Activated CD4-positive, alpha-beta T cell treated with anti-CD3 and anti-CD28 coated beads, Interleukin-2, amount 50 U/mL, for 24 hours (primary cell): ENCODE data around the gene DHRS9.
A peak's percentile ranks its signal among the peaks of the same experiment; 100 is the strongest.
"Not testable (repeated sequence)": the region's sequence is repeated elsewhere in the genome, so short reads cannot be mapped to it uniquely, and the experiment has no call there.

Experiments
- DNase-seq, 2 donors: peaks; one replicate each; pipeline ENCODE4 v3.0.0-alpha.2; 2020; ENCODE audit warnings: low read depth in 1 of 2, low spot score in 1 of 2

DHRS9 gene

DNA sequence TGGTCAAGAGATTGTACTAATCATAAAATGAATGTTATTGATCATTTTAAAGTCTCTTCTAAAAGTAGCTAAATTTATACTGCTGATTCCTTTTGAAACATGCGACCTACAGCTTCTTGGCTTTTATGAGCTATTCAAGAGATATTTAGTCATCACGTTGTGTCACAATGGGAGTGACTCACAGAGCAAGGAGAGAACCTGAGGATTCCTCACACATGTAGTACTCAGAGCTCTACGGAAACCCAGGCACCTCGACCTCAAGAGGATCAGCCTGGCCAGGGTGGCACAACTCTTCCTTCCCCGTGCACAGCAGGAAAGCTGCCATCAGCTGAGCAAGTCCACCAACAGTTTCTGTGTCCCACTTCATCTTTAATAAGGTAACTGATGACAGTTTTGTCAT lies at the start of gene DHRS9:
TSS of gene DHRS9 (plus strand) at position 223 of the 400 bp plus-strand sequence. CDS start 12,019 bp downstream, outside the sequence.
- DNase-seq, result peak in 1 of 2 donors; percentile 3

DNA sequence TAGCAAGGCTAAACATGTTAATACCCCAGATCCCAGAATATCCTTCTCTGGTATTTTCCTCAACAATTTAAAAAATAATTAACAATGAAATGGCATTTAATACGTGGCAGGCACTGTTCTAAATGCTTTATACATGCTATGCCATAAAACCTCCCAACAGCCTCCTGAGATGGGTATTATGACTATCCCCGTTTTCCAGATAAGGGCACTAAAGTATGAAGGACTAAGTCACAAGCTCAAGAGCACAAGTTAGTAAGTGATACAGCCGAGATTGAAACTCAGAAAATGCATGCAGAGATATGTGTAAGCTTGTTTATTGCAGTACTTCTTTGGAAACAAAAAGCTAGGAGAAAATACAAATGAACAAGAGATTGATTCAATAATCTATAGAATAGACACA lies 46.2 kb upstream of the DHRS9 start:
- no peak for DNase-seq

DNA sequence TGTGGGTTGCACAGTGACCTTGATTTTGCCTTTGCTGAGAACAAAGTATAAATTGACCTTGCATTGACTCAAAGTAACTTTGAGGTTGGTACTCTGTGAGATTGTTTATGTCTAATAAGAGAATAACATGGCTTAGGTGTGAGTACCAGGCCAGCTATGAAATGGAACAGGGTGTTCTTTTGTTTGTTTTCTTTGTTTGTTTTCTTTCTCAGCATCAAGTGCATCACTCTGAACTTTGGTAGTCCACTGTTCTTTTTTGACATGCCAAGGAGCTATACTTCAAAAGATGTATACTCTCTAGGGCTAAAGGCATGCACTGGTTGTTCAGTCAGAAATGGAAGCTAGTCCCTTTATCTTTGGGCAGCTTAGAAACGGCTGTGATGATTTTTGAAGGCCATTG lies 43.3 kb upstream of the DHRS9 start:
- no peak for DNase-seq

DNA sequence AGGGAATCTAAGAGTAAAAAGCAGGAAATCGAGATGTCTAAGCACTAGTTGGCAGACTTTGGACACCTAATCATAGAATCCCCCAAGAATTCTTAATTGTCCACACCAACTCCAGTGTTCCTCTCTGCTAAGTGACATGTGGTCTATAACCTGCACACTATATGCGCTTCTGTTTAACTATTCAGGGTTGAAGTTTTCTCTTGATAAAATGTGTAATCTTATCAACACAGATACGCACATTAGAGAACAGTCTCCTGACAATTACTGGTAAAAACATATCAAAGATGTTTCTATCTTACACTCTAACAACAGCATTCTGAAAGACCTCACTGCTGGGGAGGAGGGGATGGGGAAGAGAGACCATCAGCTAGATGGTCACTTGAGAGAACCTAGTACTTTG lies 42.1 kb upstream of the DHRS9 start:
- no peak for DNase-seq

GRCh38 chr2:169029341-169029740 lies 40.0 kb upstream of the DHRS9 start:
- no peak for DNase-seq

GRCh38 chr2:169031202-169031601 lies 38.2 kb upstream of the DHRS9 start, which contains the start of gene ABCB11:
TSS of gene ABCB11 (minus strand) at chr2:169031324. CDS start at chr2:169018125, 13,199 bp downstream.
- no peak for DNase-seq

GRCh38 chr2:169034256-169034655 lies 35.1 kb upstream of the DHRS9 start:
- no peak for DNase-seq

GRCh38 chr2:169034984-169035544 lies 34.3 kb upstream of the DHRS9 start:
- DNase-seq, result no peak

DNA sequence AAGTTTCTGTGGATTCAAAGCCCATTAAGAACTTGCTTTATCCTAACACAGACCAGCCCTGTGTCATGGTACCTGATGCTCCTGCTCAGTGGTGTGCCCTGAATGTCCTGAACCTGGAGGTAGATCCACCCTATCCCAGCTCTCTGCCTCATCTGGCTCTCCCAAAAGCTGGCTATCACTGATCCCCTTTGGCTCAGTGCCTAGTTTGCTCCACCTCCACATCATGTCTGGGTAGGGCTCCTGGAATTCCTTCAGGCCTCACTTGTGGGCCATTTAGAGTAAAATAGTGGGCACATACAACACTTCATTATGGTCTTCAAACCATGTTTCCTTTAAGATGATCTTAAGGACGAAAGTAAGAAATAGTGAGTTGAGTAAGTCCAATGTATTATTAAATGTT lies 33.5 kb upstream of the DHRS9 start:
- DNase-seq, result no peak

DNA sequence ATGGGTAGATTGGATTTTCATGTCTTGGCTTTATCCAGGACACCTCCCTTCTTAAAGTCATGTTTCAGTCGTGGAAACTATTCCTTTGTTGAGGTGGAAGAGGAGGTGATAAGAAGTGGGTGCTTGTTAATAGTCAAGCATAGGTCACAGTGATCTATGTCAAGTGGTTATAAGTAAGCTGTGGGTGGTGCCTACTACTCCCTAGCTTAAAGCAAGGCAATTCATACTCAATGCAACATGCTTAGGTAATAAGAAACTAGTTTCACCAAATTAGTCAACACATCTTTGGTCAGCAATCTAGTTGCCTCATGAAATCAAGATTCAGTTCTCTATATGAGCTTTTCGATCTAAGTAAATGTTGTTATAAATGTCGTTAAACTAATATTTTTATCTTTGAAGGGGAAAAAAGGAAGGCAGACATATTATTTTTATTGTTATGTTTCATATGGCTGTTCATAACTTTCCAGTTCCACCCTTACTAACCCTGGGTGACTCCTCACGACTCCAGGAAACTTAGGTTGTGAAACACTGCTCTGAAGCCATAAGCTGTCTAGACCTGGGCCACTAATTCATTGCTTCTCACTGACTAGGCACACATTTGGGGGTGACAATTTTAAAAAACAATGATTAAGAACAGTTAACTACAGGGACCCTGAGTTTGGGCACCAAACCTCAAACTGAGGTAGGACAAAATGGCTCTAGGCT lies 32.5 kb upstream of the DHRS9 start:
- no peak for DNase-seq

- DNase-seq, result no peak
These were observed 31.0 kb upstream of the DHRS9 start for GRCh38 chr2:169038338-169038757.

DNA sequence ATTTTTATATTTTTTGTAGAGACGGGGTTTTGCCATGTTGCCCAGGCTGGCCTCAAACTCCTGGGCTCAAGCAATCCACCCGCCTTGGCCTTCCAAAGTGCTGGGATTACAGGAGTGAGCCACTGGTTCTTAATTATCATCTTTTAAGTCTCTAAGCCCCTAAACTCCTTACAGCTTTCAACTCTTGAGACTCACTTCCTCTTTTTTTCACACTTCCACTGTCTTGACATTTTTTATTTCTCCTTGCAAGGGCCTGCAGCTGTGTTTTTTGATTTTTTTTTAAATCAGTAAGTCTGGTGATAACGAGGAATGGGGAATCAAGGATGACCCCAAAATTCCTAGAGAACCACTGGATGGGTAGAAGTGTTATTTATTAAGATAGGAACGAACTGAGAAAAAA lies 29.7 kb upstream of the DHRS9 start:
- no peak for DNase-seq

DNA sequence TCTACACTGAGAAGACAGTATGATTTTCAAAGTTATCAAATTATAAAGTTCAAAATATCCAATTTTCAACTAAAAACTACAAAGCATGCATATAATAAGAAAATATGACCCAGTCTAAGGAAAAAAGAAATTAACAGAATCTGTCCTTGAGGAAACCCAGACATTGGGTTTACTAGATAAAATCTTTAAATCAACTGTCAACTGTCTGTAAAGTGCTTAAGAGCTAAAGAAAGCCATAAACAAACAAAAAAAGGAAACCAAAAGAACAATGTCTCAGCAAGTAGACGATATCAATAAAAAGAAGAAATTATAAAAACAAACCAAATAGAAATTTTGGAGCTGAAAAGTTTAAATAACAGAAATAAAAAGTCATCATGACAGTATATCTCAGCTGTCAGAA lies 27.8 kb upstream of the DHRS9 start:
- no peak for DNase-seq

DNA sequence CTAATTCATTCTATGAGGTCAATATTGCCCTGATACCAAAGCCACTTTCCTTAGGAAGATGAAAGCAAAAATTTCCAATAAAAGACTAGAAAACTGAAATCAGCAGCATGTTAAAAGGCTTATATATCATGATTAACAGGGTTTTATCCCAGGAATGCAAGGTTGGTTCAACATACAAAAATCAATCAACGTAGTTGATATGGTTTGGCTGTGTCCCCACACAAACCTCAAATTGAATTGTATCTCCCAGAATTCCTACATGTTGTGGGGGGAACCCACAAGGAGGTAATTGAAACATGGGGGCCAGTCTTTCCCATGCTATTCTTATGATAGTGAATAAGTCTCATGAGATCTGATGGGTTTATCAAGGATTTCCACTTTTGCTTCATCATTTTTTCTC lies 26.5 kb upstream of the DHRS9 start:
- DNase-seq, result no peak

GRCh38 chr2:169046440-169047151 lies 22.8 kb upstream of the DHRS9 start:
- no peak for DNase-seq

GRCh38 chr2:169047256-169048250 lies 21.8 kb upstream of the DHRS9 start:
- DNase-seq, result no peak

DNA sequence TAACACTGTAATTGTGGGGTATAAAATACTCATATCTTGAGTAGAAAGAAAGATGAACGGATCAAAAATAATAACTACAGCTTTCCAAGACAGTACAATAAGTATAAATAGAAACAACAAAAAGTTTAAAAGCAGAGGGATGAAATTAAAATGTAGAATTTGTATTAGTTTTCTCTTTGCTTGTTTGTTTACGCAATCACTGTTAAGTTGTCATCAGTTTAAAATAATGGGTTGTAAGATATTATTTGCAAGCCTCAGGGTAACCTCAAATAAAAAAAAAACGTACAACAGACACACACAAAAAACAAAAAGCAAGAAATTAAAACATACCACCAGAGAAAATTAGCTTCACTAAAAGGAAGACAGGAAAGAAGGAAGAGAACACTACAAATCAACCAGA lies 20.2 kb upstream of the DHRS9 start:
- no peak for DNase-seq

DNA sequence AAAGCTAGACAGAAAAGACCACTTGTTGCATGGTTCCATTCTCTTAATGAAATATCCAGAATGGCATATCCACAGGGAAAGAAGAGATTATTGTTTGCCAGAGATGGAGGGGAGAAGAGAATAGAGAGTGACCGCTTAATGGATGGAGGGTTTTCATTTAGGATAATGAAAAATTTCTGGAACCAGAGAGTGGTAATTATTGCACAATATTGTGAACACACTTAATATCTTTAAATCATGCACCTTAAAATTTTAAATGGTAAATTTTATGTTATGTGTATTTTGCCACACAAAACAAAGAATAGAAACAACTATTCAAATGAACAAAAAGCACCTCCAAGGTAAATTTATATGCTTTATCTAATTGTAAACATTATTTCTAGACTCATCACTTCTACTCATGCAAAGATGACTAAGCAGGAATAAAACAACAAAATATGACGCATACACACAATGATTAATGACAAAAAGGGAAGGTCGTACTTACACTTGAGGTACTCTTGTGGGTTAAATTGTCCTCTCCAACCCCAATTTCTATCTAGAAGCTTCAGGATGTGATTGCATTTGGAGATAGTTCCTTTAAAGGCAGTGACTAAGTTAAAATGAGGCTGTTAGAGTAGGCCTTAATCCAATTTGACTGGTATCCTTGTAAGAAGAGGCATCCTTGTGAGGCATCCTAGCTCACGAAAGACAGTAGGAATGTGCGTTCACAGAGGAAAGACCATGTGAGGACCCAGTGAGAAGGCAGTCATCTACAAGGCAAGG lies 18.7 kb upstream of the DHRS9 start:
- no peak for DNase-seq

- not testable (repeated sequence) for DNase-seq
These were observed 14.8 kb upstream of the DHRS9 start for GRCh38 chr2:169054575-169054974.

DNA sequence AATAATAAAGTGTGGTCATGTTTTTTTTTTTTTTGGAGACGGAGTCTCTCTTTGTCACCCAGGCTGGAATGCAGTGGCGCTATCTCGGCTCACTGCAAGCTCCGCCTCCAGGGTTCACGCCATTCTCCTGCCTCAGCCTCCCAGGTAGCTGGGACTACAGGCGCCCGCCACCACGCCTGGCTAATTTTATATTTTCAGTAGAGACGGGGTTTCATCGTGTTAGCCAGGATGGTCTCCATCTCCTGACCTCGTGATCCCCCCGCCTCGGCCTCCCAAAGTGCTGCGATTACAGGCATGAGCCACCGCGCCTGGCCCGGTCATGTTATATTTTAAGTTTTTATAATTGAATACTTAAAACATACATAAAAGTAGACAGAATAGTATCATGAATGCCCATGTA lies 5.2 kb upstream of the DHRS9 start:
- DNase-seq, result not testable (repeated sequence)
